HepG2 (cell line): ENCODE data around the gene TUBG1. TPM values are rescaled to one million over a fixed set of nuclear protein-coding genes. Genes with fewer than 3 reads are reported as not detected.
"Not testable (repeated sequence)": the region's sequence is repeated elsewhere in the genome, so short reads cannot be mapped to it uniquely, and the experiment has no call there.

Experiments used
- ARHGAP35 ChIP-seq: sonication (generic); formaldehyde crosslinking; IDR thresholded peaks from 2 replicates; pipeline ENCODE4 v1.9.0; 2022; ENCODE audit warnings: mild to moderate bottlenecking, inconsistent platforms, moderate library complexity, missing genetic modification reagents, borderline replicate concordance
- CREM ChIP-seq, 2 experiments: sonication (generic) in 1 of 2; formaldehyde crosslinking in 1 of 2; IDR thresholded peaks; 2 replicates each; pipeline versions ENCODE4 v1.4.0 to v1.6.1; 2016 to 2020; ENCODE audit warnings: antibody characterized with exemption in 1 of 2, mild to moderate bottlenecking in 1 of 2, missing genetic modification reagents in 1 of 2
- GZF1 ChIP-seq: sonication (generic); formaldehyde crosslinking; IDR thresholded peaks from 2 replicates; pipeline ENCODE4 v1.5.1; 2020; ENCODE audit warnings: mild to moderate bottlenecking, missing genetic modification reagents
- HDAC1 ChIP-seq: sonication (generic); formaldehyde crosslinking; IDR thresholded peaks from 2 replicates; pipeline ENCODE4 v1.5.1; 2020; ENCODE audit warnings: mild to moderate bottlenecking, missing genetic modification reagents
- MXI1 ChIP-seq: IDR thresholded peaks from 3 replicates; pipeline ENCODE4 v1.6.1; 2012; ENCODE audit warnings: low read depth, low read length, inconsistent platforms, borderline replicate concordance
- NCOA2 ChIP-seq: sonication (generic); formaldehyde crosslinking; IDR thresholded peaks from 2 replicates; pipeline ENCODE4 v1.8.0; 2022; ENCODE audit warnings: inconsistent platforms
- NFKBIZ ChIP-seq: IDR thresholded peaks from 2 replicates; pipeline ENCODE4 v1.6.1; 2018; ENCODE audit warnings: missing genetic modification reagents, missing compliant biosample characterization
- PAXIP1 ChIP-seq: sonication (generic); formaldehyde crosslinking; conservative IDR thresholded peaks from 2 replicates; pipeline ENCODE4 v1.4.0; 2020; ENCODE audit warnings: mild to moderate bottlenecking, missing genetic modification reagents, moderate library complexity
- TCF12 ChIP-seq, 2 experiments: fragments of 450-650 bp in 1 of 2; sonication (generic) in 1 of 2; formaldehyde crosslinking in 1 of 2; IDR thresholded peaks; 2 replicates each; pipeline versions ENCODE4 v1.6.1 to v1.8.0; 2017 to 2022; ENCODE audit warnings: antibody characterized with exemption in 1 of 2, mild to moderate bottlenecking in 1 of 2, missing genetic modification reagents in 1 of 2, moderate library complexity in 1 of 2
- ZBTB33 ChIP-seq: sonication (generic); formaldehyde crosslinking; IDR thresholded peaks from 2 replicates; pipeline ENCODE4 v1.4.0; 2020; ENCODE audit warnings: missing genetic modification reagents
- ZNF263 ChIP-seq: sonication (generic); formaldehyde crosslinking; IDR thresholded peaks from 2 replicates; pipeline ENCODE4 v1.4.0; 2020; ENCODE audit warnings: missing genetic modification reagents
- ZNF432 ChIP-seq: sonication (generic); formaldehyde crosslinking; IDR thresholded peaks from 2 replicates; pipeline ENCODE4 v1.5.0; 2020; ENCODE audit warnings: missing genetic modification reagents, mild to moderate bottlenecking, borderline replicate concordance
- ZNF674 ChIP-seq: sonication (generic); formaldehyde crosslinking; IDR thresholded peaks from 2 replicates; pipeline ENCODE4 v1.5.0; 2020; ENCODE audit warnings: low read depth, mild to moderate bottlenecking, missing genetic modification reagents
- ZNF839 ChIP-seq: sonication (generic); formaldehyde crosslinking; IDR thresholded peaks from 2 replicates; pipeline ENCODE4 v1.4.0; 2020; ENCODE audit warnings: missing genetic modification reagents, mild to moderate bottlenecking, borderline replicate concordance
- polyA plus RNA-seq, 8 experiments: library from polyadenylated mRNA; depleted of rRNA in 3 of 8; stranded (reverse) in 7 of 8; unstranded in 1 of 8; fragments of >200 nt; fragmentation: Illumina TruSeq in 4 of 8; extraction: Trizol in 4 of 8; gene quantifications; 2 replicates each; pipeline versions ENCODE4 v1.2.1 to v1.2.3, GENCODE V29; 2011 to 2016; ENCODE audit warnings: low read depth in 4 of 8, missing spikeins in 1 of 8, mixed read lengths in 1 of 8; ENCODE audit not compliant: insufficient read depth in 1 of 8
- total RNA-seq, 5 experiments: library from RNA; depleted of rRNA; stranded (reverse); fragments of >200 nt; fragmentation: Illumina TruSeq; extraction: Trizol; gene quantifications; 2 replicates each; pipeline ENCODE4 v1.2.3, GENCODE V29; 2016; ENCODE audit warnings: low read depth in 1 of 5
- TF ChIP-seq, protein P1 (sequence below): sonication (generic); formaldehyde crosslinking; IDR thresholded peaks from 2 replicates; pipeline ENCODE4 v1.4.0; 2020; ENCODE audit warnings: mild to moderate bottlenecking, missing genetic modification reagents
- TF ChIP-seq, protein P2 (sequence below): sonication (generic); formaldehyde crosslinking; IDR thresholded peaks from 2 replicates; pipeline ENCODE4 v1.8.0; 2022; ENCODE audit warnings: mild to moderate bottlenecking, missing genetic modification reagents, moderate library complexity

TUBG1 gene
- total and polyA plus RNA-seq, 2 of the 13 experiments (the other 11 are each of a cell fraction or from before 2014, with no cell fraction given): 74.1 to 137 TPM

DNA sequence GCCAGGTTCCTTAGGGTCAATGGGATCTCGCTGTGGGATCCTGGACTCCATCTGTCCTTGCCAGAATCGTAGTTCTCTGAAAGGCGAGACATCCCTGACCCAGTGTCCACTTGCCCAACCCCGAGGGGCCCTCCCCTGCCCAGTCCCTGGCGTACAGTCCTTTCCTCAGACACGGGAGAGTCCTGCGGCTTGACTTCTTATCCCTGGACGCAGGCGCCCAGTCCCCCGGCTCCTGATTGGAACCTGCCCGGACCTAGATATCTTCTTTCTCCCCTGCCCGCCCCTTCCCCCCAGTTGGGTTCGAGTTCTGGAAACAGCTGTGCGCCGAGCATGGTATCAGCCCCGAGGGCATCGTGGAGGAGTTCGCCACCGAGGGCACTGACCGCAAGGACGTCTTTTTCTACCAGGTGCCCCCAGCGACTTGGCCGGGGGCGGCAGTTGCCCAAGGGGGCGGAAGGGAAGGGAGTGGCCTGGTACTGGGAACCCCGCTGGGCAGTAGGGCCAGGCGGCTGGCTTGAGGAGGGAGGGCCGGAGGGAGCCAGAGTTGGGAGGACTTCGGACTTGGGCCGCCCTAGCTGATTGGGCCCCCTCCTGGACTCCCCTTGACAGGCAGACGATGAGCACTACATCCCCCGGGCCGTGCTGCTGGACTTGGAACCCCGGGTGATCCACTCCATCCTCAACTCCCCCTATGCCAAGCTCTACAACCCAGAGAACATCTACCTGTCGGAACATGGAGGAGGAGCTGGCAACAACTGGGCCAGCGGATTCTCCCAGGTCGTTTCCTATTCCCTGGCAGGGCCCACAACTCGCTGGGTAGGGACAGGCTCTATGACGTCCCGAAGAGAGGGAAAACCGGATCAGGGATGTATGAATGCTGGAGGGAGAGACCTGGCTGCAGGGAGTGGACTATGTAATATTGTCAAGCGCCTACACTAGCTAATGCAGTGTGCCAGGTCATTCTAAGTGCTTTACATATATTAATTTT lies 625 bp downstream of the TUBG1 start (continued):
- TF ChIP-seq TCF12 (IDR thresholded peaks at IDR 0.05); CREM (CRISPR knock-in tag; IDR thresholded peaks at IDR 0.05): not testable (repeated sequence)
- TF ChIP-seq TCF12 (CRISPR knock-in tag; IDR thresholded peaks at IDR 0.05) (0 out of 2 replicates have a peak, but pooled peaks have one; percentile 67), GZF1 (CRISPR knock-in tag) (0 out of 2 replicates have a peak, but pooled peaks have one; percentile 7), NCOA2 (CRISPR knock-in tag) (0 out of 2 replicates have a peak, but pooled peaks have one; percentile 12), ZNF432 (CRISPR knock-in tag) (peak; percentile 55; the same call in 1 of the 2 replicates), CREM (IDR thresholded peaks at IDR 0.05) (0 out of 2 replicates have a peak, but pooled peaks have one; percentile 39), PAXIP1 (CRISPR knock-in tag) (peak; percentile 48), ZNF674 (CRISPR knock-in tag) (peak; percentile 90), NFKBIZ (CRISPR knock-in tag) (0 out of 2 replicates have a peak, but pooled peaks have one; percentile 2), ZBTB33 (CRISPR knock-in tag) (0 out of 2 replicates have a peak, but pooled peaks have one; percentile 0), ZNF263 (CRISPR knock-in tag) (peak; percentile 87; the same call in 1 of the 2 replicates), MXI1 (peak; percentile 22; the same call in 1 of the 3 replicates), ARHGAP35 (CRISPR knock-in tag) (0 out of 2 replicates have a peak, but pooled peaks have one; percentile 14), ZNF839 (CRISPR knock-in tag) (0 out of 2 replicates have a peak, but pooled peaks have one; percentile 59), HDAC1 (CRISPR knock-in tag) (0 out of 2 replicates have a peak, but pooled peaks have one; percentile 10)
- TF ChIP-seq, protein P1, sequence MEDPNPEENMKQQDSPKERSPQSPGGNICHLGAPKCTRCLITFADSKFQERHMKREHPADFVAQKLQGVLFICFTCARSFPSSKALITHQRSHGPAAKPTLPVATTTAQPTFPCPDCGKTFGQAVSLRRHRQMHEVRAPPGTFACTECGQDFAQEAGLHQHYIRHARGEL (CRISPR knock-in tag): 0 out of 2 replicates have a peak, but pooled peaks have one; percentile 9
- TF ChIP-seq, protein P2, sequence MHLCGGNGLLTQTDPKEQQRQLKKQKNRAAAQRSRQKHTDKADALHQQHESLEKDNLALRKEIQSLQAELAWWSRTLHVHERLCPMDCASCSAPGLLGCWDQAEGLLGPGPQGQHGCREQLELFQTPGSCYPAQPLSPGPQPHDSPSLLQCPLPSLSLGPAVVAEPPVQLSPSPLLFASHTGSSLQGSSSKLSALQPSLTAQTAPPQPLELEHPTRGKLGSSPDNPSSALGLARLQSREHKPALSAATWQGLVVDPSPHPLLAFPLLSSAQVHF: peak; percentile 53; the same call in 1 of the 2 replicates
